Neural progenitor cell (in vitro differentiated cells): ENCODE data around the gene TOB1. TPM values are rescaled to one million over a fixed set of nuclear protein-coding genes. Genes with fewer than 3 reads are reported as not detected.
A peak's percentile ranks its signal among the peaks of the same experiment; 100 is the strongest.

Experiments
- DNase-seq: peaks from one replicate; pipeline ENCODE4 v3.0.0-alpha.2; 2016; ENCODE audit warnings: low spot score
- H2AFZ ChIP-seq: fragments of 200-600 bp; sonication (generic); replicated peaks from 2 replicates; pipeline ENCODE4 v1.6.1; 2016; ENCODE audit warnings: antibody characterized with exemption
- H3F3A ChIP-seq: fragments of 200-600 bp; sonication (generic); 2 replicates; pipeline ENCODE4 v1.6.1; 2016; ENCODE audit warnings: antibody characterized with exemption, low read depth
- H3K27ac ChIP-seq: fragments of 200-600 bp; sonication (generic); 2 replicates; pipeline ENCODE4 v1.5.1; 2016; ENCODE audit warnings: mild to moderate bottlenecking
- H3K27me3 ChIP-seq: fragments of 200-600 bp; sonication (generic); 2 replicates; pipeline ENCODE4 v1.6.1; 2016; ENCODE audit warnings: mild to moderate bottlenecking, moderate library complexity
- H3K36me3 ChIP-seq: fragments of 200-600 bp; sonication (generic); 2 replicates; pipeline ENCODE4 v1.5.1; 2016
- H3K4me1 ChIP-seq: fragments of 200-600 bp; sonication (generic); 2 replicates; pipeline ENCODE4 v1.6.1; 2016; ENCODE audit warnings: mixed run types
- H3K4me2 ChIP-seq: fragments of 200-600 bp; sonication (generic); 2 replicates; pipeline ENCODE4 v1.6.1; 2016
- H3K4me3 ChIP-seq: fragments of 200-600 bp; sonication (generic); 2 replicates; pipeline ENCODE4 v1.5.1; 2016
- H3K79me2 ChIP-seq: fragments of 200-600 bp; sonication (generic); 2 replicates; pipeline ENCODE4 v1.6.1; 2016; ENCODE audit warnings: low read depth
- H3K9ac ChIP-seq: fragments of 200-600 bp; sonication (generic); 2 replicates; pipeline ENCODE4 v1.6.1; 2016
- H3K9me3 ChIP-seq: fragments of 200-600 bp; sonication (generic); 2 replicates; pipeline ENCODE4 v1.5.1; 2016; ENCODE audit warnings: low read depth
- H4K20me1 ChIP-seq: fragments of 200-600 bp; sonication (generic); 2 replicates; pipeline ENCODE4 v1.6.1; 2016; ENCODE audit warnings: low read depth
- H3K27ac Mint-ChIP-seq: 3 replicates; pipeline ENCODE4 v1.8.0; 2021; ENCODE audit warnings: mixed read lengths
- H3K27me3 Mint-ChIP-seq: 2 replicates; pipeline ENCODE4 v1.8.0; 2022; ENCODE audit warnings: low read depth, mild to moderate bottlenecking, inconsistent platforms, moderate library complexity, mixed read lengths; ENCODE audit not compliant: insufficient read depth
- H3K36me3 Mint-ChIP-seq: 3 replicates; pipeline ENCODE4 v1.8.0; 2021; ENCODE audit warnings: mixed read lengths
- H3K4me1 Mint-ChIP-seq: 3 replicates; pipeline ENCODE4 v1.8.0; 2021; ENCODE audit warnings: mixed read lengths
- H3K4me3 Mint-ChIP-seq: 3 replicates; pipeline ENCODE4 v1.8.0; 2021; ENCODE audit warnings: mild to moderate bottlenecking, moderate library complexity, mixed read lengths
- H3K9me3 Mint-ChIP-seq: 3 replicates; pipeline ENCODE4 v1.8.0; 2020; ENCODE audit warnings: mixed read lengths
- CTCF ChIP-seq: fragments of 200-600 bp; sonication (generic); IDR thresholded peaks from 2 replicates; pipeline ENCODE4 v1.5.1; 2017; ENCODE audit warnings: antibody characterized with exemption, mild to moderate bottlenecking
- EZH2 ChIP-seq: fragments of 200-600 bp; sonication (generic); IDR thresholded peaks from 2 replicates; pipeline ENCODE4 v1.6.1; 2017; ENCODE audit warnings: antibody characterized with exemption, mild to moderate bottlenecking, moderate library complexity
- EZH2phosphoT487 ChIP-seq: fragments of 200-600 bp; sonication (generic); IDR thresholded peaks from 2 replicates; pipeline ENCODE4 v1.6.1; 2017; ENCODE audit warnings: antibody characterized with exemption
- total RNA-seq: library from RNA; depleted of rRNA; stranded (reverse); fragments of >200 nt; gene quantifications from 2 replicates; pipeline ENCODE4 v1.2.3, GENCODE V29; 2015; ENCODE audit warnings: low replicate concordance

TOB1 gene
- total RNA-seq, 1 donor from 2014 or later: 18.2 TPM

GRCh38 chr17:50840311-50840851, 25.8 kb downstream of the TOB1 start:
- no peaks in the 10 kb centered on the region for H3K9me3 Mint-ChIP-seq
- H3K79me2 ChIP-seq: no peaks in the 10 kb centered on the region
- DNase-seq: no peak

GRCh38 chr17:50839591-50840310, 26.4 kb downstream of the TOB1 start:
- no peaks in the 10 kb centered on the region for H3K9me3 Mint-ChIP-seq
- TF ChIP-seq EZH2 (no peak), EZH2phosphoT487 (no peak), CTCF (no peak)
- H3K27me3 ChIP-seq: no peaks in the 10 kb centered on the region
- H3K27ac Mint-ChIP-seq: peak overlapping the region; percentile 50
- no peak overlapping the region for H3K4me2 ChIP-seq
- H3K4me1 Mint-ChIP-seq: peaks cover 36% of the 10 kb centered on the region
- no peaks in the 10 kb centered on the region for H3K36me3 Mint-ChIP-seq
- H3K36me3 ChIP-seq: no peaks in the 10 kb centered on the region
- no peak overlapping the region for H3K4me3 ChIP-seq
- peaks cover 16% of the 10 kb centered on the region for H3F3A ChIP-seq
- H2AFZ ChIP-seq: no peak overlapping the region
- no peaks in the 10 kb centered on the region for H3K79me2 ChIP-seq
- no peaks in the 10 kb centered on the region for H3K9me3 ChIP-seq
- peaks cover 20% of the 10 kb centered on the region for H3K27me3 Mint-ChIP-seq
- H3K27ac ChIP-seq: no peak overlapping the region
- DNase-seq: no peak
- H3K4me3 Mint-ChIP-seq: no peak overlapping the region
- H3K9ac ChIP-seq: no peak overlapping the region
- H3K4me1 ChIP-seq: peaks cover 25% of the 10 kb centered on the region
- no peaks in the 10 kb centered on the region for H4K20me1 ChIP-seq

More at GRCh38 chr17:50840311-50840851, 25.8 kb downstream of the TOB1 start:
- H3K4me1 Mint-ChIP-seq: peaks cover 30% of the 10 kb centered on the region
- no peaks in the 10 kb centered on the region for H4K20me1 ChIP-seq
- H3F3A ChIP-seq: peaks cover 15% of the 10 kb centered on the region
- H3K4me1 ChIP-seq: peaks cover 19% of the 10 kb centered on the region
- no peak overlapping the region for H3K4me3 ChIP-seq
- no peaks in the 10 kb centered on the region for H3K27me3 ChIP-seq
- H3K36me3 ChIP-seq: no peaks in the 10 kb centered on the region
- no peak overlapping the region for H3K27ac Mint-ChIP-seq
- H3K9ac ChIP-seq: no peak overlapping the region
- peaks cover 20% of the 10 kb centered on the region for H3K27me3 Mint-ChIP-seq
- no peak overlapping the region for H3K4me2 ChIP-seq
- H3K4me3 Mint-ChIP-seq: no peak overlapping the region
- H3K9me3 ChIP-seq: no peaks in the 10 kb centered on the region
- H3K27ac ChIP-seq: no peak overlapping the region
- no peak overlapping the region for H2AFZ ChIP-seq
- TF ChIP-seq EZH2phosphoT487: no peak
- TF ChIP-seq CTCF: no peak
- no peak for TF ChIP-seq EZH2
- no peaks in the 10 kb centered on the region for H3K36me3 Mint-ChIP-seq

GRCh38 chr17:50837980-50838954, 27.9 kb downstream of the TOB1 start:
- no peaks in the 10 kb centered on the region for H3K9me3 ChIP-seq
- H3K36me3 ChIP-seq: no peaks in the 10 kb centered on the region
- peak overlapping the region; percentile 31 for H3K27ac ChIP-seq
- Mint-ChIP-seq H3K27ac (peak overlapping the region; percentile 40), H3K9me3 (no peaks in the 10 kb centered on the region), H3K4me3 (peak overlapping the region; percentile 24), H3K27me3 (peaks cover 20% of the 10 kb centered on the region), H3K4me1 (peaks cover 50% of the 10 kb centered on the region), H3K36me3 (no peaks in the 10 kb centered on the region)
- H3K27me3 ChIP-seq: no peaks in the 10 kb centered on the region
- no peak for DNase-seq
- H2AFZ ChIP-seq: peak overlapping the region; percentile 64
- peak overlapping the region; percentile 56 for H3K4me2 ChIP-seq
- peaks cover 25% of the 10 kb centered on the region for H3K4me1 ChIP-seq
- TF ChIP-seq EZH2phosphoT487 (no peak), EZH2 (no peak), CTCF (no peak)
- peaks cover 16% of the 10 kb centered on the region for H3F3A ChIP-seq
- no peaks in the 10 kb centered on the region for H4K20me1 ChIP-seq
- no peaks in the 10 kb centered on the region for H3K79me2 ChIP-seq
- no peak overlapping the region for H3K4me3 ChIP-seq
- no peak overlapping the region for H3K9ac ChIP-seq
